NCI-H2081 (cell line): Measurements from ENCODE around the gene PRR14.
"Not testable (repeated sequence)": the region's sequence is repeated elsewhere in the genome, so short reads cannot be mapped to it uniquely, and the experiment has no call there.

Experiments
- DNase-seq, 2 experiments: peaks; one replicate each; lab custom pipeline; 2025; lab: John Stamatoyannopoulos, UW

The PRR14 gene

GRCh38 chr16:30632454-30632853, 18.3 kb upstream of the PRR14 start:
- not testable (repeated sequence) for DNase-seq

- no peak for DNase-seq
These were observed 17.2 kb upstream of the PRR14 start for GRCh38 chr16:30633526-30633925.

GRCh38 chr16:30636599-30636998, 14.2 kb upstream of the PRR14 start:
- DNase-seq, result no peak

- not testable (repeated sequence) for DNase-seq
These were observed 13.6 kb upstream of the PRR14 start for GRCh38 chr16:30637139-30637538.

- DNase-seq, result peak in 1 of 2 experiments; percentile 31
These were observed 12.8 kb upstream of the PRR14 start for GRCh38 chr16:30637944-30638343.

GRCh38 chr16:30641378-30641982, 9.3 kb upstream of the PRR14 start:
- no peak for DNase-seq

- no peak for DNase-seq
These were observed 6.4 kb upstream of the PRR14 start for GRCh38 chr16:30644334-30644830.

GRCh38 chr16:30645727-30646126, 5.0 kb upstream of the PRR14 start:
- no peak for DNase-seq

- no peak for DNase-seq
These were observed 3.5 kb upstream of the PRR14 start for GRCh38 chr16:30647274-30647571.

- no peak for DNase-seq
These were observed 913 bp upstream of the PRR14 start for GRCh38 chr16:30649725-30650368.

- peak; percentile 36 to 37 for DNase-seq
These were observed 604 bp downstream of the PRR14 start for GRCh38 chr16:30651124-30652004.

- no peak for DNase-seq
These were observed 1.2 kb downstream of the PRR14 start for GRCh38 chr16:30652005-30652296.

GRCh38 chr16:30652718-30653117, 2.0 kb downstream of the PRR14 start:
- DNase-seq, result no peak

GRCh38 chr16:30654856-30655255, 4.1 kb downstream of the PRR14 start:
- no peak for DNase-seq

GRCh38 chr16:30655815-30656347, 5.1 kb downstream of the PRR14 start:
- DNase-seq, result no peak

- DNase-seq, result no peak
These were observed 5.6 kb downstream of the PRR14 start for GRCh38 chr16:30656388-30656787.

- peak in 1 of 2 experiments; percentile 70 for DNase-seq
These were observed 6.5 kb downstream of the PRR14 start for GRCh38 chr16:30656974-30657865.

GRCh38 chr16:30657866-30658730, 7.3 kb downstream of the PRR14 start, which contains the start of gene FBRS:
TSS of gene FBRS (plus strand) at chr16:30658431. CDS start at chr16:30659519, 1,088 bp downstream.
- peak; percentile 97 to 99 for DNase-seq

- DNase-seq, result peak; percentile 80 to 85
These were observed 8.2 kb downstream of the PRR14 start for GRCh38 chr16:30658731-30659506.
